Epithelial cell of proximal tubule (primary cell): ENCODE data around the gene PTPRD. TPM values are rescaled to one million over a fixed set of nuclear protein-coding genes. Genes with fewer than 3 reads are reported as not detected.

Experiments used
- DNase-seq: peaks from one replicate; pipeline ENCODE4 v3.0.0-alpha.2; 2011; ENCODE audit warnings: low read depth
- H3K4me3 ChIP-seq: 2 replicates; pipeline ENCODE4 v1.5.1; 2011; ENCODE audit warnings: low read depth, mild to moderate bottlenecking, low read length
- total RNA-seq: library from RNA; depleted of rRNA; stranded (reverse); fragments of >200 nt; gene quantifications from 2 replicates; pipeline ENCODE4 v1.2.3, GENCODE V29; 2015
- TF ChIP-seq, protein P1 (sequence below): conservative IDR thresholded peaks from 2 replicates; pipeline ENCODE4 v1.5.1; 2012; ENCODE audit warnings: low read depth, mild to moderate bottlenecking, low read length

The PTPRD gene
- total RNA-seq, 1 donor from 2014 or later = 3.2 TPM

DNA sequence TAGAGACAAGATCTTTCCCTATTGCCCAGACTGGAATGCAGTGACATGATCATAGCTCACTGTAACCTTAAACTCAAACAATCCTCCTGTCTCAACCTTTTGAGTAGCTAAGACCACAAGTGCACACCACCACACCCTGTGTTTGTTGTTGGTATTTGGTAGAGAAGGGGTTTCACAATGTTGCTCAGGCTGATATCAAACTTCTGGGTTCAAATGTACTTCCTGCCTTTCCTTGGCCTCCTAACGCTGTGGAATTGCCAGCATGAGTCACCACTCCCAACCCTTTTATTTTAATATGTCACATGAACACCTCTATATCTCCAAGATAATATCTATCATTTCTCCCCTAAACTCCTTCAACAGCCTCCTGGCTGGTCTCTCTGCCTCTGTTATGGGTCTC lies 719.0 kb downstream of the PTPRD start:
- peak; percentile 27 for DNase-seq
- TF ChIP-seq, protein P1, sequence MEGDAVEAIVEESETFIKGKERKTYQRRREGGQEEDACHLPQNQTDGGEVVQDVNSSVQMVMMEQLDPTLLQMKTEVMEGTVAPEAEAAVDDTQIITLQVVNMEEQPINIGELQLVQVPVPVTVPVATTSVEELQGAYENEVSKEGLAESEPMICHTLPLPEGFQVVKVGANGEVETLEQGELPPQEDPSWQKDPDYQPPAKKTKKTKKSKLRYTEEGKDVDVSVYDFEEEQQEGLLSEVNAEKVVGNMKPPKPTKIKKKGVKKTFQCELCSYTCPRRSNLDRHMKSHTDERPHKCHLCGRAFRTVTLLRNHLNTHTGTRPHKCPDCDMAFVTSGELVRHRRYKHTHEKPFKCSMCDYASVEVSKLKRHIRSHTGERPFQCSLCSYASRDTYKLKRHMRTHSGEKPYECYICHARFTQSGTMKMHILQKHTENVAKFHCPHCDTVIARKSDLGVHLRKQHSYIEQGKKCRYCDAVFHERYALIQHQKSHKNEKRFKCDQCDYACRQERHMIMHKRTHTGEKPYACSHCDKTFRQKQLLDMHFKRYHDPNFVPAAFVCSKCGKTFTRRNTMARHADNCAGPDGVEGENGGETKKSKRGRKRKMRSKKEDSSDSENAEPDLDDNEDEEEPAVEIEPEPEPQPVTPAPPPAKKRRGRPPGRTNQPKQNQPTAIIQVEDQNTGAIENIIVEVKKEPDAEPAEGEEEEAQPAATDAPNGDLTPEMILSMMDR = no peak
- H3K4me3 ChIP-seq = no peak overlapping the region

DNA sequence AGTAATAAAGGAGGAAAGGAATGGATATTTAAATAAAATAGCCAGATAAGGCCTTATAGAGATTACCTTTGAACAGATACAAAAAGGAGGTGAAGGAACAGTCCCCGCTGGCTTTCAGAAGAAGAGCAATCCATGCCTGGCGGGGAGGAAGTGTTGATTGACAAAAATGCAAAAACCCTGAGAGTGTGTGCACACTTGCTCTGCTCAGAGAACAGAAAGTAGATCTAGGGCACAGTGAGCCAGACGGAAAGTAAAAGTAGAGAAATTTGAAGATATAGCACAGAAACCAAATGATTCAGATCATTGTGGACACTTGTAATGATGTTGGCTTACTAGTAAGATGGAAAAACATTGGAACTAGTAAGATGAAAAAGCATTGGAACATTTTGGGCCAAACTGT lies 720.6 kb downstream of the PTPRD start:
- DNase-seq = no peak
- TF ChIP-seq, protein P1 = no peak
- H3K4me3 ChIP-seq = no peak overlapping the region

- no peak for DNase-seq
- no peak overlapping the region for H3K4me3 ChIP-seq
- TF ChIP-seq, protein P1 = no peak
Measured at GRCh38 chr9:9881692-9882091, 731.1 kb downstream of the PTPRD start.

DNA sequence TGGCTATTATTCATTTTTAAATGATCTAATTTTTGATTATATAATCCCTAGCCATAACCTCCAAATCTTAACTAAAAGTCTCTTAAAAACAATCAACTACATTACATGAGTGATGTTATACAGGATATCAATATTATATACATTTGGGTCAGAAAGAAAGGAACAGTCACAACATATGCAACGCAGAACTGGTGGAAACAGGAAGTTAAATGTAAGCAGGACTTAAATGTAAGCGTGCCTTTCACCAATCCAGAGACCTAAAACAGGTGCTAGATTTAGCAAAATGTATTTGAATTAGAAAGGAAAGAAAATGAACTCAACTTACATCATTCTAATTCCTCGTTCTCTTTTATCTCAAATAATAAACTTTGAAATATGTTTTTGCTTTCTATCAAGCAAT lies 738.5 kb downstream of the PTPRD start:
- no peak for DNase-seq
- TF ChIP-seq, protein P1 = no peak

GRCh38 chr9:9862235-9862810 lies 750.5 kb downstream of the PTPRD start:
- TF ChIP-seq, protein P1 = no peak
- no peak overlapping the region for H3K4me3 ChIP-seq

More for the DNA sequence above, 738.5 kb downstream of the PTPRD start:
- no peak overlapping the region for H3K4me3 ChIP-seq

GRCh38 chr9:9855177-9856078 lies 757.4 kb downstream of the PTPRD start:
- H3K4me3 ChIP-seq = no peak overlapping the region
- no peak for DNase-seq
- TF ChIP-seq, protein P1 = no peak

More at GRCh38 chr9:9862235-9862810, 750.5 kb downstream of the PTPRD start:
- DNase-seq = no peak
